Measurements from ENCODE around the gene ELP5. TPM values are rescaled to one million over a fixed set of nuclear protein-coding genes. Genes with fewer than 3 reads are reported as not detected.
A peak's percentile ranks its signal among the peaks of the same experiment; 100 is the strongest.

The ELP5 gene
- total and polyA plus RNA-seq, 2 donors (not counting 1 experiment from before 2014, with no cell fraction given), result 48.0 to 69.9 TPM

DNA sequence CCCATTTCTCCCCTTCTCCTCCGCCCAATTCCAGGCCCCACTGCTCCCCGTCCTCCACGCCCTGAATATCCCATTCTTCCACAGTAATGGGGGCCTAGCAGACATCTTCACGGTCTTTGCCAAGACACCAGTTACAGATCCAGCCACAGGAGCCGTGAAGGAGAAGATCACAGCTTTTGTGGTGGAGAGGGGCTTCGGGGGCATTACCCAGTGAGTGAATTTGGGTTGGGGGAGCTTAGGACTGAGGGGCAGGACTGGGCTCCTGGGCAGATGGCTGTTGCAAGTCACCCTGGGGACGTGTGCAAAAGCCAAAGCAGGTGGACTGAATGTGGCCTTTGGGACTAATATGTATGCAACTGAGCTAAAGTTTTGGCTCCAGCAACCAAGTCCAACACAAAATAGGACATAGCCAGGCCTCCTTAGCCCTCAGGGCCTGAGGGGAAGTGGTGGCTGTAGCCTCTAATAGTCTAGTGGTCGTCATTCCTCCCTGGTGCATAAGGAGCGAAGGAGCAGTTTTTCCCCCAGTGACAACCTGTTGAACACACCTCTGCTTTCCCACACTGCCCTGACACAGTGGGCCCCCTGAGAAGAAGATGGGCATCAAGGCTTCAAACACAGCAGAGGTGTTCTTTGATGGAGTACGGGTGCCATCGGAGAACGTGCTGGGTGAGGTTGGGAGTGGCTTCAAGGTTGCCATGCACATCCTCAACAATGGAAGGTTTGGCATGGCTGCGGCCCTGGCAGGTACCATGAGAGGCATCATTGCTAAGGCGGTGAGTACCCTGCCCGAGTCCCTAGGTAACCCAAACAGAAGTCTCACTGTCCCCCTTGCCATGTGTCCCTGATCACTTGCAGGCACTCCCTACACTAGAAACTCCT lies 29.7 kb upstream of the ELP5 start:
- Mint-ChIP-seq H3K27ac (peak overlapping the region; percentile 32), H3K9me3 (ENCODE audit: insufficient read depth) (no peaks in the 10 kb centered on the region), H3K4me1 (peaks cover 34% of the 10 kb centered on the region), H3K4me3 (no peak overlapping the region), H3K27me3 (no peaks in the 10 kb centered on the region)
- ChIA-PET CTCF (interaction anchor here (2.9 to 3.1 kb wide), 2 partner anchors 12 to 176 kb away, joined by 15 to 16 read pairs; partner anchors contain the start of gene DVL2), POLR2A (interaction anchor here (9.1 kb wide), 1 partner anchor 15 kb away, joined by 157 read pairs; the partner anchor contains the start of genes DVL2, GABARAP and PHF23)
- intact Hi-C loops (cut with micrococcal nuclease), result no loop called here
- Histone ChIP-seq H4K20me1 (ENCODE audit: control insufficient read depth, insufficient read depth, low read length, poor library complexity, severe bottlenecking) (no peaks in the 10 kb centered on the region), H3K27me3 (replicated peaks in 1 of 4; ENCODE audit: control extremely low read depth in 1 of 4, control insufficient read depth in 3 of 4, insufficient read depth in 4 of 4, low read length in 3 of 4) (no peaks in the 10 kb centered on the region), H3K36me3 (replicated peaks in 1 of 2; ENCODE audit: control extremely low read depth in 1 of 2, control insufficient read depth in 1 of 2, extremely low read depth in 1 of 2, insufficient read depth in 2 of 2, low read length in 1 of 2) (peaks cover 0 to 45% of the 10 kb centered on the region in 2 experiments), H3K79me2 (ENCODE audit: control insufficient read depth, insufficient read depth, low read length) (peaks cover 7% of the 10 kb centered on the region), H3K9ac (ENCODE audit: low read length) (no peak overlapping the region), H3K4me1 (ENCODE audit: control insufficient read depth in 2 of 2, insufficient read depth in 2 of 2, low read length in 2 of 2) (peaks cover 18 to 33% of the 10 kb centered on the region in 2 donors), H3K4me3 (ENCODE audit: control extremely low read depth in 1 of 5, extremely low read depth in 1 of 5, insufficient read depth in 1 of 5, low read depth in 2 of 5, low read length in 4 of 5) (no peak overlapping the region), H2AFZ (ENCODE audit: insufficient read depth, low read depth, low read length, poor library complexity, severe bottlenecking) (no peak overlapping the region), H3K27ac (ENCODE audit: low read length in 2 of 2) (no peak overlapping the region), H3K4me2 (replicated peaks; ENCODE audit: low read depth, low read length, poor library complexity, severe bottlenecking) (no peak overlapping the region), H3K9me3 (ENCODE audit: control extremely low read depth in 1 of 3, control insufficient read depth in 2 of 3, insufficient read depth in 1 of 3, low read length in 2 of 3) (no peaks in the 10 kb centered on the region)
- ATAC-seq (ENCODE audit: low read depth) (no peak), DNase-seq (no peak)
- WGBS (ENCODE audit: insufficient coverage), result 96% methylated on average over 12 of the region's 15 CpGs
- TF ChIP-seq EZH2 (IDR thresholded peaks at IDR 0.05; ENCODE audit: borderline replicate concordance, insufficient read depth, low read depth, low read length, poor library complexity, severe bottlenecking), result no peak

DNA sequence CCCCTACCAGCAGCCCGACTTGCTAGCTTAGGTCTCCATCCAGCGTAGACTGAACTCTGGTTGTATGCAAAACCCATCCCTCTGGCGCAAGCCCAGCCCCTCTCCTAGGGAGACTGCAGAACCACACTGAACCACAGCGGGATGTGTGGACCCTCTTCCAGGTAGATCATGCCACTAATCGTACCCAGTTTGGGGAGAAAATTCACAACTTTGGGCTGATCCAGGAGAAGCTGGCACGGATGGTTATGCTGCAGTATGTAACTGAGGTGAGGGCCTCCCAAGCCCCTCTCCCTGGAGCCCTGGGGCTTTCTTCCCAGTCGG lies 29.1 kb upstream of the ELP5 start:
- no peaks in the 10 kb centered on the region for H3K9me3 Mint-ChIP-seq (ENCODE audit: insufficient read depth)
- no peak overlapping the region for H3K4me3 Mint-ChIP-seq
- H3K79me2 ChIP-seq (ENCODE audit: control insufficient read depth, insufficient read depth, low read length), result peaks cover 7% of the 10 kb centered on the region
- peaks cover 0 to 51% of the 10 kb centered on the region in 2 experiments for H3K36me3 ChIP-seq (replicated peaks in 1 of 2; ENCODE audit: control extremely low read depth in 1 of 2, control insufficient read depth in 1 of 2, extremely low read depth in 1 of 2, insufficient read depth in 2 of 2, low read length in 1 of 2)
- no peak overlapping the region for H3K27ac ChIP-seq (ENCODE audit: low read length in 2 of 2)
- 98% methylated on average over 7 of the region's 7 CpGs for WGBS (ENCODE audit: insufficient coverage)
- DNase-seq, result no peak
- H3K4me2 ChIP-seq (replicated peaks; ENCODE audit: low read depth, low read length, poor library complexity, severe bottlenecking), result no peak overlapping the region
- peaks cover 30% of the 10 kb centered on the region for H3K4me1 Mint-ChIP-seq
- H3K27ac Mint-ChIP-seq, result peak overlapping the region; percentile 20
- CTCF ChIA-PET, result no interaction called here
- no peak overlapping the region for H3K9ac ChIP-seq (ENCODE audit: low read length)
- H4K20me1 ChIP-seq (ENCODE audit: control insufficient read depth, insufficient read depth, low read length, poor library complexity, severe bottlenecking), result no peaks in the 10 kb centered on the region
- intact Hi-C loops (cut with micrococcal nuclease), result no loop called here
- no peak for ATAC-seq (ENCODE audit: low read depth)
- no peaks in the 10 kb centered on the region for H3K9me3 ChIP-seq (ENCODE audit: control extremely low read depth in 1 of 3, control insufficient read depth in 2 of 3, insufficient read depth in 1 of 3, low read length in 2 of 3)
- H3K27me3 Mint-ChIP-seq, result no peaks in the 10 kb centered on the region
- H3K27me3 ChIP-seq (replicated peaks in 1 of 4; ENCODE audit: control extremely low read depth in 1 of 4, control insufficient read depth in 3 of 4, insufficient read depth in 4 of 4, low read length in 3 of 4), result no peaks in the 10 kb centered on the region
- POLR2A ChIA-PET, result no interaction called here
- H3K4me1 ChIP-seq (ENCODE audit: control insufficient read depth in 2 of 2, insufficient read depth in 2 of 2, low read length in 2 of 2), result peaks cover 14 to 28% of the 10 kb centered on the region in 2 donors
- TF ChIP-seq EZH2 (IDR thresholded peaks at IDR 0.05; ENCODE audit: borderline replicate concordance, insufficient read depth, low read depth, low read length, poor library complexity, severe bottlenecking), result no peak
- TF ChIP-seq, protein P1, sequence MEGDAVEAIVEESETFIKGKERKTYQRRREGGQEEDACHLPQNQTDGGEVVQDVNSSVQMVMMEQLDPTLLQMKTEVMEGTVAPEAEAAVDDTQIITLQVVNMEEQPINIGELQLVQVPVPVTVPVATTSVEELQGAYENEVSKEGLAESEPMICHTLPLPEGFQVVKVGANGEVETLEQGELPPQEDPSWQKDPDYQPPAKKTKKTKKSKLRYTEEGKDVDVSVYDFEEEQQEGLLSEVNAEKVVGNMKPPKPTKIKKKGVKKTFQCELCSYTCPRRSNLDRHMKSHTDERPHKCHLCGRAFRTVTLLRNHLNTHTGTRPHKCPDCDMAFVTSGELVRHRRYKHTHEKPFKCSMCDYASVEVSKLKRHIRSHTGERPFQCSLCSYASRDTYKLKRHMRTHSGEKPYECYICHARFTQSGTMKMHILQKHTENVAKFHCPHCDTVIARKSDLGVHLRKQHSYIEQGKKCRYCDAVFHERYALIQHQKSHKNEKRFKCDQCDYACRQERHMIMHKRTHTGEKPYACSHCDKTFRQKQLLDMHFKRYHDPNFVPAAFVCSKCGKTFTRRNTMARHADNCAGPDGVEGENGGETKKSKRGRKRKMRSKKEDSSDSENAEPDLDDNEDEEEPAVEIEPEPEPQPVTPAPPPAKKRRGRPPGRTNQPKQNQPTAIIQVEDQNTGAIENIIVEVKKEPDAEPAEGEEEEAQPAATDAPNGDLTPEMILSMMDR (IDR thresholded peaks at IDR 0.05), result no peak
- H2AFZ ChIP-seq (ENCODE audit: insufficient read depth, low read depth, low read length, poor library complexity, severe bottlenecking), result no peak overlapping the region
- H3K4me3 ChIP-seq (ENCODE audit: control extremely low read depth in 1 of 5, extremely low read depth in 1 of 5, insufficient read depth in 1 of 5, low read depth in 2 of 5, low read length in 4 of 5), result no peak overlapping the region

All from B cell (primary cell).